Measurements from ENCODE around the gene DBP. TPM values are rescaled to one million over a fixed set of nuclear protein-coding genes. Genes with fewer than 3 reads are reported as not detected.

Gene DBP
- total RNA-seq, 1 experiment from 2014 or later: 14.2 TPM

DNA sequence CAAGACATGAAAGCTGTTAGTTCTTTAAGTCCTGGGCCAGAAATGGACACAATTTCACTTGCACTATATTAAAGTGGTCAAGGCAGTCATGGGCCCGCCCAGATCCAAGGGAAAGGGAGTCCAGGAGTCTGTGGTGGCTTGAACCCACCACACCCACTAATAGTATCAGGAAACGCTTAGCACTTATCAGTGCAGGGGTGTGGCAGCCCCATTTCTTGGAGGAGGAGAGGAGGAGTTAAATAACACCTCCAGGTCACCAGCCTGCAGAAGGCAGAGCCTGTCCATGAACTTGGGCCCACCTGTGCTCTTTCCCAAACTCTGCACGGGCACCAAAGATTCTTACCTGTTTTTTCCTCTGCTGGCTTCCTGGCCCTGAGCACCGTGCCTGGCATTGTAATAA is 41.0 kb upstream of the DBP start:
- POLR2A ChIA-PET (ENCODE audit: low non-redundant PET): no interaction called here
- no peaks in the 10 kb centered on the region for H3K36me3 ChIP-seq (ENCODE audit: insufficient read depth, low read length, poor library complexity, severe bottlenecking)
- CTCF ChIA-PET: no interaction called here
- DNase-seq (ENCODE audit: low spot score): no peak
- no TSS peak for BruUV-seq (replicated peaks)
- no peaks in the 10 kb centered on the region for H3K27me3 ChIP-seq (replicated peaks; ENCODE audit: insufficient read depth, low read depth, low read length, poor library complexity)
- no peak overlapping the region for H3K27ac ChIP-seq (ENCODE audit: low read depth, low read length, poor library complexity, severe bottlenecking)
- peaks cover 4% of the 10 kb centered on the region for H3K4me1 ChIP-seq (ENCODE audit: insufficient read depth, low read length, poor library complexity, severe bottlenecking)
- no peaks in the 10 kb centered on the region for H3K9me3 ChIP-seq (ENCODE audit: low read depth, low read length, poor library complexity, severe bottlenecking)
- intact Hi-C loops (cut with micrococcal nuclease; ENCODE audit: unreplicated experiment): no loop called here
- TF ChIP-seq EZH2 (IDR thresholded peaks at IDR 0.05; ENCODE audit: borderline replicate concordance, low read depth, low read length, poor library complexity, severe bottlenecking): no peak
- no peak for TF ChIP-seq CTCF (conservative IDR thresholded peaks at IDR 0.05; ENCODE audit: low read depth, low read length)
- H3K4me3 ChIP-seq (ENCODE audit: low read depth, low read length, poor library complexity, severe bottlenecking): no peak overlapping the region

GRCh38 chr19:48676887-48677286 is 39.7 kb upstream of the DBP start:
- no TSS peak for BruUV-seq (replicated peaks)
- Histone ChIP-seq H3K4me3 (ENCODE audit: low read depth, low read length, poor library complexity, severe bottlenecking) (no peak overlapping the region), H3K27ac (ENCODE audit: low read depth, low read length, poor library complexity, severe bottlenecking) (no peak overlapping the region), H3K4me1 (ENCODE audit: insufficient read depth, low read length, poor library complexity, severe bottlenecking) (peaks cover 4% of the 10 kb centered on the region), H3K36me3 (ENCODE audit: insufficient read depth, low read length, poor library complexity, severe bottlenecking) (no peaks in the 10 kb centered on the region), H3K27me3 (replicated peaks; ENCODE audit: insufficient read depth, low read depth, low read length, poor library complexity) (no peaks in the 10 kb centered on the region), H3K9me3 (ENCODE audit: low read depth, low read length, poor library complexity, severe bottlenecking) (no peaks in the 10 kb centered on the region)
- no peak for TF ChIP-seq EZH2 (IDR thresholded peaks at IDR 0.05; ENCODE audit: borderline replicate concordance, low read depth, low read length, poor library complexity, severe bottlenecking)
- no peak for TF ChIP-seq CTCF (conservative IDR thresholded peaks at IDR 0.05; ENCODE audit: low read depth, low read length)
- no peak for DNase-seq (ENCODE audit: low spot score)
- CTCF ChIA-PET: no interaction called here
- POLR2A ChIA-PET (ENCODE audit: low non-redundant PET): no interaction called here
- intact Hi-C loops (cut with micrococcal nuclease; ENCODE audit: unreplicated experiment): no loop called here

DNA sequence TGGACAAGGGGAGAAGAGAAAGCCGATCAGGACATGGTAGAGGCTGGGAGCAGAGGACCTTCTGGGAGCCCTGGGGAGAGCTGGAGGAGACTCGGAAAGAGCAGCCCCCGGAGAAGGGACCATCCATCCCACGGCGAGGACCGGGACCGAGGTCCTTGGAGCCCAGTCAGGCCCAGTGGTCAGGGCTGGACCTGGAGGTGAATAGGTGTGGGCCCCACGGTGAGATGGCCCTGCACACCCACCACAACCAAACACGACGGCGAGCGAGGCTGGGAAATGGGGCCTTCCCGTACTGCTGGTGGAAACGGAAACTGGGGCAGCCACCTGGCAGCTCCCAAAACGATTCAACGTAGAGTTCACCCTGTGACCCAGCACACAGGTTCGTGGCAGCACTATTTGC is 39.3 kb upstream of the DBP start:
- ChIA-PET CTCF (no interaction called here), POLR2A (ENCODE audit: low non-redundant PET) (no interaction called here)
- Histone ChIP-seq H3K27ac (ENCODE audit: low read depth, low read length, poor library complexity, severe bottlenecking) (no peak overlapping the region), H3K4me3 (ENCODE audit: low read depth, low read length, poor library complexity, severe bottlenecking) (no peak overlapping the region), H3K36me3 (ENCODE audit: insufficient read depth, low read length, poor library complexity, severe bottlenecking) (no peaks in the 10 kb centered on the region), H3K9me3 (ENCODE audit: low read depth, low read length, poor library complexity, severe bottlenecking) (no peaks in the 10 kb centered on the region), H3K27me3 (replicated peaks; ENCODE audit: insufficient read depth, low read depth, low read length, poor library complexity) (no peaks in the 10 kb centered on the region), H3K4me1 (ENCODE audit: insufficient read depth, low read length, poor library complexity, severe bottlenecking) (peaks cover 4% of the 10 kb centered on the region)
- DNase-seq (ENCODE audit: low spot score): no peak
- no TSS peak for BruUV-seq (replicated peaks)
- no peak for TF ChIP-seq EZH2 (IDR thresholded peaks at IDR 0.05; ENCODE audit: borderline replicate concordance, low read depth, low read length, poor library complexity, severe bottlenecking)
- TF ChIP-seq CTCF (conservative IDR thresholded peaks at IDR 0.05; ENCODE audit: low read depth, low read length): no peak
- intact Hi-C loops (cut with micrococcal nuclease; ENCODE audit: unreplicated experiment): no loop called here

Data from A673 (cell line).